Stimulated activated naive CD4-positive, alpha-beta T cell (primary cell): Measurements from ENCODE around the gene LYPLA2.

ENCODE experiments used
- DNase-seq, 6 experiments: peaks; one replicate each; lab custom pipeline; 2025; lab: John Stamatoyannopoulos, UW

Gene LYPLA2

GRCh38 chr1:23790696-23791515 is at the start of gene LYPLA2:
TSS of gene LYPLA2 (plus strand) at chr1:23791145. CDS start at chr1:23792683, 1,538 bp downstream.
- peak; percentile 56 to 82 (median 74) for DNase-seq

DNA sequence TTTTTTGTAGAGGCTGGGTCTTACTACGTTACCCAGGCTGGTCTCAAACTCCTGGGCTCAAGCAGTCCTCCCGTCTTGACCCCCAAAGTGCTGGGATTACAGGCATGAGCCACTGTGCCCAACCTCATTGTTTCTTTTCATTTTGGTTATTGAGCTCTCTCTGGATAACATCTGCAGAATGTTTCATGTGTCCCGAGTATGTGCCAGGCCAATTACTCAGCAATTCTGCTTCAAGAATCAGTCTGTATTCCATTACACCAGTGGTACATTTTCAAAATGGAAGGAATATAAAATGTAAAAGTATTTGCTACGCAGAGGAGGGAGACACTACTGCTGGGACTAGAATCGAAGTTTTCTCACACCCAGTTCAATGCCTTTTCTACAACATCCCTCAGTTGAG is 49.3 kb upstream of the LYPLA2 start:
- no peak for DNase-seq

DNA sequence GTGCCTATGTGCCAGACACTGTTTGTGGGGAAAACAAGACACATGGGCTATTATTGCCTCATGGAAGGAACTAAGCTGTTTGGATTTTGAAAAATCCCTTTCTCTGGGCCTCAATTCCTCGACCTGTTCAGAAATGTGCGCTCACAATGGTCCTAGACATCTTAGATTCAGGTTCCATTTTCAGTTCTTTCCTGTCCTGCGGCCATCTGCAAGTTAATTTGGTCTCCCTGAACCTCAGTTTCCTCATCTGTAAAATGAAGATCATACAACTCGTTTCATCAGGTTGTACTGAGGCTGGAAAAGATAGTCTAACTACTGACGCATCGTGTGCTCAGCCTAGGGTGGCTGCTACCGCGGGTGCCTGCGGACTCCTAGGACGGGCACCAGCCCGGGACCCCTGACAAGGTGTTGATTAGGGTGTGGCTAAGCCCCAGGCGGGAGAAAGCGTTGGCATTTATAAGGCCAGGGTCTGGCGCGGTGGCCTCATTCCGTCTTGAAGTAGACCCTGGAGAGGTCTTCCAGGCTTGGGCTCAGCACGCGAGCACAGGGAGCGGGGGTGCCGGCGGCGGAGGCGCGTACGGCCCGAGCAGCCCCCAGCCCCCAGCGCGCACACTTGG is 48.2 kb upstream of the LYPLA2 start:
- DNase-seq, result peak in 1 of 6 experiments; percentile 45

DNA sequence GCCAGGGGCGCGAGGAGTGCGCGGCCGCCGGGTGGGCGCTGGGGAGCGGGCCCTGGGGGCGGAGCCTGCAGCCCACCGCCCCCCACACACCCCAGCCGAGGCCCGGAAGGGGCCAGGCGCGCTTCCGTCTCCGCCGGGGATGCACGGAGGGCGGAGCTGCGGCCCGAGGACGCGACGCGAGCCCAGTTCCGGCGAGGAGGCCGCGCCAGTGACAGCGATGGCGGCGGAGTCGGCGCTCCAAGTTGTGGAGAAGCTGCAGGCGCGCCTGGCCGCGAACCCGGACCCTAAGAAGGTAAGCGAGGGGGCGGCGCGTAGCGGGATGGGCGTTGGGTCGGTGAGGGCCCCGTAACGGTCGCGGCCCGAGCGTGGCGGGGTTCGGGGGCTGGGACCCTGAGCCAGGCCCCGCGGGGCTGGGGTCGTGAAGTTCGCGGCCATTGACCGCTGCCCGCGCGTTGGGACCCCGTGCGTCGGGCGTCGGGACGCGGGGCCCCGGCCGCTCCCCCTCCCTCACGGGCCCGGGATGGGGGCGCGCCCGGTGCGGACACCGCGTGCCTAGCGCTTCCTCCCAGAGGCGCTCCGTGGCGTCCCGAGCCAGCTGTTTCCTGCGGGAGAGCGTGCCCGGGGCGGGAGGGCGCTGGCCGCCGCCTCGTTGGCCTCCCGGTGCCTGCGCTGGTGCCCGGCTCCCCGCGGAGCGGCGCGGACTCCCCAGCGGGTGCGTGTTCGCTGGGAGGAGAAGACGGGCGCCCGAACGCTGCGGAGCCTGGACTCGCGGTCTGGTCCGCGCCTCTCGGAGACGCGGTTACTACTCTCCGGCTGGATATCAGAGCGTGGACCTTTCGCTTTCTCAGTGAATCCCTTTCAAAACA is 47.4 kb upstream of the LYPLA2 start, which contains the start of gene ELOA:
ELOA (plus strand) TSS at position 185 of the 866 bp plus-strand sequence; CDS start at position 218, 33 bp downstream.
- DNase-seq, result peak; percentile 57 to 77 (median 64)

DNA sequence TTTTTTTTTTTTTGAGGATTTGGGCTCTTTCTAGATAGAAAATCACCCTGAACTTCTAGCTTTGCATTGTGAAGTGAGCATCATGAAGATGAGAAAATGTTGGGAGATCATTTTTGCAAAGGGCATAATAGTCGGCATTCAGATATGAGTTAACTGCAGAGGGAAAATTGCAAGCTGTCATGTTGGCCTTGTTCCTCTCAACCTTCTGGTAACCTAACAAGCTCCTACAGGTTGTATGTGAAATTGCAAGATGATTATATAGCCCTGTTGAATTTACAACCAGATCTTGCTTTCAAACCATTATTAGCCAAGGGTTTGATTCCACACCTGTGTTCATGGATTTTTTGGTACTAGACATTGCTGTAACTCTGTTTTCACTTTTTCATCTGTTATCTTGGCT is 45.4 kb upstream of the LYPLA2 start:
- peak in 2 of 6 experiments; percentile 6 to 14 for DNase-seq

DNA sequence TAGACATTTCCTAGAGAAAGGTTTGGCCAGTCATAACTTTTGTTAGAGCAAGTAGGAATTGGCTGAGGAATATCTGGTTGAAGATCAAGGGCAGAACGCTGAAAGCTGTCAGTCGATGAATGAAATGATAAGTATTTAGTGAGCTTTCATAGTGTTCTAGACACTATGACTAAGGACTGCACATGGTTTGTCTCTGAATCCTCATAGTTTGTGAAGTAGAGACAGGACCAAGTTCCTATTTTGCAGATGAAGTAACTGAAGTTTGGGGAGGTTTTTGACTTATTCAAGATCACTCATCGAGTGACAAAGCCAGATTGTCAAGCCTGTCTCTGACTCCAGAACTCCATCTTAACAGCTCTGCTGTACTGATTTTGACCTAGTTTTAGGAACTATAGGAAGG is 42.9 kb upstream of the LYPLA2 start:
- no peak for DNase-seq

DNA sequence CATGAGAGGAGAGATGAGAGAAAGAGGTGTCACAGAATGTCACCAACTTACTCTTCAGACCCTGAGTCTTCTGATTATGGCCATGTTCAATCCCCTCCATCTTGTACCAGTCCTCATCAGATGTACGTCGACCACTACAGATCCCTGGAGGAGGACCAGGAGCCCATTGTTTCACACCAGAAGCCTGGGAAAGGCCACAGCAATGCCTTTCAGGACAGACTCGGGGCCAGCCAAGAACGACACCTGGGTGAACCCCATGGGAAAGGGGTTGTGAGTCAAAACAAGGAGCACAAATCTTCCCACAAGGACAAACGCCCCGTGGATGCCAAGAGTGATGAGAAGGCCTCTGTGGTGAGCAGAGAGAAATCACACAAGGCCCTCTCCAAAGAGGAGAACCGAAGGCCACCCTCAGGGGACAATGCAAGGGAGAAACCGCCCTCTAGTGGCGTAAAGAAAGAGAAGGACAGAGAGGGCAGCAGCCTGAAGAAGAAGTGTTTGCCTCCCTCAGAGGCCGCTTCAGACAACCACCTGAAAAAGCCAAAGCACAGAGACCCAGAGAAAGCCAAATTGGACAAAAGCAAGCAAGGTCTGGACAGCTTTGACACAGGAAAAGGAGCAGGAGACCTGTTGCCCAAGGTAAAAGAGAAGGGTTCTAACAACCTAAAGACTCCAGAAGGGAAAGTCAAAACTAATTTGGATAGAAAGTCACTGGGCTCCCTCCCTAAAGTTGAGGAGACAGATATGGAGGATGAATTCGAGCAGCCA is 39.7 kb upstream of the LYPLA2 start:
- peak in 3 of 6 experiments; percentile 8 to 36 (median 12) for DNase-seq

- no peak for DNase-seq
These were observed 39.1 kb upstream of the LYPLA2 start for GRCh38 chr1:23751815-23752200.

DNA sequence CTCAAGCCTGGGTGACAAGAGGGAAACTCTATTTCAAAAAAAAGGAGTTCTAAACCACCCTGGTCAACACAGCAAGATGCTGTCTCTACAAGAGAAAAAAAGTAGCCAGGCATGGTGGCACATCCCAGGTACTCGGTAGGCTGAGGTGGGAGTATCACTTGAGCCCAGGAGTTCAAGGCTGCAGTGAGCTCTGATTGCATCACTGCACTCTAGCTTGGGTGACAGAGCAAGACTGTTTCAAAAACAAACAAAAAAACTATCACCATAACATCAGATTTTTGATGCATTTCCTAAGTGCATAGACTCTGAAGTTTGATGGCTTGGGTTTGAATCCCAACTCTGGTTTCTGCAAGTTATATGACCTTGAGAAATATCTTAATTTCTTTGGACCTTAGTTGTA is 38.0 kb upstream of the LYPLA2 start:
- no peak for DNase-seq

GRCh38 chr1:23756676-23757075 is 34.3 kb upstream of the LYPLA2 start:
- no peak for DNase-seq

DNA sequence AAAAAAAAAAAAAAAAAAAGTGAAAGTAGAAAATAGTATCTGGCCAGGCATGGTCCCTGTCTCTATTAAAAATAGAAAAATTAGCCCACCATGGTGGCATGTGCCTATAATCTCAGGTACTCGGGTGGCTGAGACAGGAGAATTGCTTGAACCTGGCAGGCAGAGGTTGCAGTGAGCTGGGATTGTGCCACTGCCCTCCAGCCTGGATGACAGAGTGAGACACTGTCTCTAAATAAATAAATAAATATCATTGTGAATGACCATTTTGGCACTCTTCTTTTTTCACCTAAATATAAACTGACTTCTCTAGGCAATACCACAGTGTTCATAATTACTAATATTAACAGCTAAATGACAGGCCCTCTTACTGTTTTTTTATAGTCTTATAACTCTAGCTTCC is 33.1 kb upstream of the LYPLA2 start:
- no peak for DNase-seq

DNA sequence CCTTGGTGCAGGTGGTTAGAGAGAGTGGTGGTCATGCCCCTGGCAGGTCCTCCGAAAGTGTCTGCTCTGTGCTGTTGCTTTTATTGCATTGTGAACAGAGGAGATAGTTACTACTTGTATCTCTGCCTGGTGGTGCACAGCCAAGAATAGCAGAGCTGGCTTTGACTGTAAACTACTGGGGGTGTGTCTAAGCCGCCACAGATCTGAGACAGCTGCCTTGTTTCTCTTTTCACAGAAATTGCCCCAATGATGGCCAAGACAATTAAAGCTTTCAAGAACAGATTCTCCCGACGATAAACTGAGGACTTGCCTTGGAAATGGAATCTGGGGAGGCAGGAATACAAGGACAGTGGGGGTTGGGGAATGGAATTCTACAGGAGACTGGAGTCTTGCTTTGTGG is 31.7 kb upstream of the LYPLA2 start:
- no peak for DNase-seq

GRCh38 chr1:23763041-23763577 is 27.8 kb upstream of the LYPLA2 start:
- DNase-seq, result no peak

GRCh38 chr1:23768733-23769132 is 22.2 kb upstream of the LYPLA2 start:
- DNase-seq, result no peak

GRCh38 chr1:23772049-23772853 is 18.7 kb upstream of the LYPLA2 start:
- peak; percentile 55 to 82 (median 76) for DNase-seq

- no peak for DNase-seq
These were observed 18.1 kb upstream of the LYPLA2 start for GRCh38 chr1:23772854-23773242.

DNA sequence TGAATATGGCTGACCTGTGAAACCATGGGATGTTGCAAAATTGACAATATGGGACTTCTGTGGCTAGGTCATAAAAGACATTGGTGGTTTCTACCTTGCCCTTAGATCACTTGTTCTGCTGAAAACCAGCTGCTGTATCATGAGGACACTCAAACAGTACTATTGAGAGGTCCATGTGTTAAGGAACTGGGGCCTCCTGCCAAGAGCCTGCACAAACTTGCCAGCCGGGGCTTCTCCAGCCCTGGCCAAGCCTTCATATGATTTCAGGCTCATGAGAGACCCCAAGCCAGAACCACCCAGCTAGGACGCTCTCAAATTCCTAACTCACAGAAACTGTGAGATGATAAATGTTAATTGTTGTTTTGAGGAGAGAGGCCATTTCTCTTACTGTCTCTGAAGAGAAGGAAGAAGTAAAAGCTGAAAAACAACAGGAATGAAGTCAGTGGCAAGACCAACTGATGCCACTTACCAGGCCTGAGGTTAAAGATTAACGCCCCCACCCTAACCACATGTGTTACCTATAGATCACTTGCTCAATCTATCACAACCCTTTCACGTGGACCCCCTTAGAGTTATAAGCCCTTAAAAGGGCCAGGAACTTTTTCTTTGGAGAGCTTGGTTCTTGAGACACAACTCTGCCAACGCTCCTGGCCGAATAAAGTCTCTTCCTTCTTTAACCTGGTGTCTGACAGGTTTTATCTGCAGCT is 16.6 kb upstream of the LYPLA2 start:
- DNase-seq, result no peak

GRCh38 chr1:23776217-23776616 is 14.7 kb upstream of the LYPLA2 start:
- no peak for DNase-seq

GRCh38 chr1:23777979-23778814 is 12.7 kb upstream of the LYPLA2 start, which contains the start of gene PITHD1:
TSS of gene PITHD1 (plus strand) at chr1:23778418. CDS start at chr1:23778516, 98 bp downstream.
- DNase-seq, result peak; percentile 74 to 86 (median 76)
